ENCODE data around the gene RASSF10.

DNA sequence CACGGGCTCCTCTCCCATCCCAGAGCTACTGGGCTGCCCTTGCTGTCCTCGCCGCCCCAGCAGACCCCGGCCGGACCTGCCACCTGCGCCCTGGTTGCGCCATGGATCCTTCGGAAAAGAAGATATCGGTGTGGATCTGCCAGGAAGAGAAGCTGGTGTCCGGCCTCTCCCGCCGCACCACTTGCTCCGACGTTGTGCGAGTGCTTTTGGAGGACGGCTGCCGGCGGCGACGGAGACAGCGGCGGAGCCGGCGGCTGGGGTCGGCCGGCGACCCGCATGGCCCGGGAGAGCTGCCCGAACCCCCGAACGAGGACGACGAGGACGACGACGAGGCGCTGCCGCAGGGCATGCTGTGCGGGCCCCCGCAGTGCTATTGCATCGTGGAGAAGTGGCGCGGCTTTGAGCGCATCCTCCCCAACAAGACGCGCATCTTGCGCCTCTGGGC lies 382 bp downstream of the RASSF10 start:
- no peak for TF ChIP-seq POLR2A (IDR thresholded peaks at IDR 0.05)
- no peak for TF ChIP-seq EP300 (IDR thresholded peaks at IDR 0.05)
- no peak for TF ChIP-seq CTCF (IDR thresholded peaks at IDR 0.05)
